HCT116 (cell line): Measurements from ENCODE around the gene CHERP.

Experiments used
- CEBPB ChIP-seq: IDR thresholded peaks from 2 replicates; pipeline ENCODE4 v1.6.1; 2012; ENCODE audit warnings: low read depth
- CTCF ChIP-seq, 3 experiments: fragments of 200-600 bp in 1 of 3; sonication (generic) in 1 of 3; IDR thresholded peaks in 2 of 3; conservative IDR thresholded peaks in 1 of 3; 2 replicates each; pipeline ENCODE4 v1.5.1; 2012 to 2017; ENCODE audit warnings: low read depth in 2 of 3, low read length in 2 of 3, antibody characterized with exemption in 1 of 3, borderline replicate concordance in 1 of 3, control low read depth in 1 of 3, mild to moderate bottlenecking in 1 of 3, mixed read lengths in 1 of 3, mixed run types in 1 of 3, moderate library complexity in 1 of 3; ENCODE audit not compliant: insufficient read depth in 1 of 3
- EZH2 ChIP-seq: fragments of 200-600 bp; sonication (generic); IDR thresholded peaks from 2 replicates; pipeline ENCODE4 v1.6.1; 2017; ENCODE audit warnings: antibody characterized with exemption, mixed run types
- JUND ChIP-seq: IDR thresholded peaks from 2 replicates; pipeline ENCODE4 v1.6.1; 2012
- POLR2A ChIP-seq: IDR thresholded peaks from 2 replicates; pipeline ENCODE4 v1.7.0; 2011; ENCODE audit warnings: borderline replicate concordance; ENCODE audit not compliant: insufficient read depth, insufficient read length; ENCODE audit errors: extremely low read depth
- POLR2AphosphoS5 ChIP-seq: IDR thresholded peaks from 2 replicates; pipeline ENCODE4 v1.6.1; 2011; ENCODE audit warnings: mild to moderate bottlenecking, low read depth, low read length, moderate library complexity
- RAD21 ChIP-seq: IDR thresholded peaks from 2 replicates; pipeline ENCODE4 v1.6.1; 2012; ENCODE audit warnings: low read depth, mild to moderate bottlenecking
- REST ChIP-seq: IDR thresholded peaks from 2 replicates; pipeline ENCODE4 v1.6.1; 2012; ENCODE audit warnings: low read depth
- SRF ChIP-seq: IDR thresholded peaks from 2 replicates; pipeline ENCODE4 v1.6.1; 2012; ENCODE audit warnings: low read depth
- YY1 ChIP-seq: IDR thresholded peaks from 2 replicates; pipeline ENCODE4 v1.6.1; 2011; ENCODE audit warnings: low read length, low read depth, moderate library complexity, mild to moderate bottlenecking; ENCODE audit not compliant: insufficient replicate concordance; ENCODE audit errors: extremely low read depth
- ZFX ChIP-seq: fragments of 450-650 bp; IDR thresholded peaks from 2 replicates; pipeline ENCODE4 v1.6.1; 2017
- ZNF274 ChIP-seq: fragments of 200-500 bp; sonication (Bioruptor generic); IDR thresholded peaks from 2 replicates; pipeline ENCODE4 v1.6.1; 2014; ENCODE audit warnings: mild to moderate bottlenecking, low read depth, low read length, inconsistent platforms

GRCh38 chr19:16564842-16565241 is 22.6 kb upstream of the CHERP start:
- no peak for TF ChIP-seq REST
- TF ChIP-seq RAD21: no peak
- TF ChIP-seq CEBPB: no peak
- no peak for TF ChIP-seq POLR2AphosphoS5
- no peak for TF ChIP-seq CTCF (IDR thresholded peaks at IDR 0.05 in 2 of 3, conservative IDR thresholded peaks at IDR 0.05 in 1 of 3; ENCODE audit: borderline replicate concordance in 1 of 3, insufficient read depth in 1 of 3, low read depth in 2 of 3, low read length in 2 of 3)
- no peak for TF ChIP-seq POLR2A
- no peak for TF ChIP-seq JUND
- TF ChIP-seq EZH2: no peak
- TF ChIP-seq YY1: no peak
- TF ChIP-seq SRF: no peak
- no peak for TF ChIP-seq ZFX
- TF ChIP-seq ZNF274: no peak
